Vagina (tissue), 2 donors: ENCODE data around the gene GYPC.

Source experiments
- CTCF ChIP-seq, 3 experiments: fragments of 450-650 bp in 2 of 3; fragments of 200-600 bp in 1 of 3; sonication (generic) in 1 of 3; IDR thresholded peaks; one replicate each; pipeline ENCODE4 v1.5.1; 2017 to 2019; ENCODE audit warnings: antibody characterized with exemption in 3 of 3, mild to moderate bottlenecking in 2 of 3, moderate library complexity in 2 of 3
- POLR2A ChIP-seq, 2 donors: fragments of 450-650 bp; IDR thresholded peaks; one replicate each; pipeline ENCODE4 v1.6.1; 2017; ENCODE audit warnings: antibody characterized with exemption in 2 of 2, mild to moderate bottlenecking in 2 of 2, moderate library complexity in 2 of 2

GRCh38 chr2:126700677-126701076 lies 44.7 kb downstream of the GYPC start:
- TF ChIP-seq CTCF (IDR thresholded peaks at IDR 0.05) (no peak), POLR2A (IDR thresholded peaks at IDR 0.05) (no peak)
